CD4-positive, alpha-beta T cell (primary cell): Measurements from ENCODE around the gene NLE1. TPM values are rescaled to one million over a fixed set of nuclear protein-coding genes. Genes with fewer than 3 reads are reported as not detected.
"Not testable (repeated sequence)": the region's sequence is repeated elsewhere in the genome, so short reads cannot be mapped to it uniquely, and the experiment has no call there.

Source experiments
- ATAC-seq: fragments of 200-7000 bp; cut with Tn5 transposase; one replicate; pipeline ENCODE4 v1.10.0; 2022; ENCODE audit warnings: mild to moderate bottlenecking; ENCODE audit not compliant: poor library complexity
- CTCF ChIA-PET: fragments of 350-600 bp; sonication (Branson Sonifier 250); formaldehyde crosslinking; loops from one replicate; lab custom pipeline; 2021; ENCODE audit warnings: antibody characterized with exemption, inconsistent platforms; lab: Charles Lee
- POLR2A ChIA-PET: fragments of 350-600 bp; sonication (Branson Sonifier 250); formaldehyde crosslinking; loops from one replicate; lab custom pipeline; 2021; ENCODE audit warnings: antibody characterized with exemption, inconsistent platforms; lab: Charles Lee
- DNase-seq, 14 experiments: peaks; one replicate each; pipeline ENCODE4 v3.0.0-alpha.2; 2013 to 2020; ENCODE audit warnings: mixed read lengths in 2 of 14
- H3K27ac ChIP-seq, 2 donors: one replicate each; pipeline versions ENCODE4 v1.5.1 to v1.7.0; 2013; ENCODE audit warnings: low read length in 2 of 2, low read depth in 1 of 2, mild to moderate bottlenecking in 1 of 2
- H3K27me3 ChIP-seq, 2 experiments: 1 replicate in 1 of 2; 2 replicates in 1 of 2; pipeline versions ENCODE4 v1.6.1 to v1.7.0; 2013; ENCODE audit warnings: low read length in 2 of 2, control low read depth in 1 of 2, mild to moderate bottlenecking in 1 of 2, moderate library complexity in 1 of 2; ENCODE audit not compliant: insufficient read depth in 2 of 2, control insufficient read depth in 1 of 2
- H3K36me3 ChIP-seq: one replicate; pipeline ENCODE4 v1.6.1; 2013; ENCODE audit warnings: low read length, control low read depth; ENCODE audit not compliant: insufficient read depth
- H3K4me1 ChIP-seq: one replicate; pipeline ENCODE4 v1.6.1; 2013; ENCODE audit warnings: low read length, control low read depth; ENCODE audit not compliant: insufficient read depth
- H3K4me3 ChIP-seq: one replicate; pipeline ENCODE4 v1.5.1; 2013; ENCODE audit warnings: mild to moderate bottlenecking, low read length, moderate library complexity
- H3K9me3 ChIP-seq, 2 experiments: 1 replicate in 1 of 2; 2 replicates in 1 of 2; pipeline versions ENCODE4 v1.6.1 to v1.7.0; 2013; ENCODE audit warnings: low read length in 2 of 2, mild to moderate bottlenecking in 2 of 2, control low read depth in 1 of 2, moderate library complexity in 1 of 2; ENCODE audit not compliant: control insufficient read depth in 1 of 2, insufficient read depth in 1 of 2
- H3K27ac Mint-ChIP-seq: one replicate; pipeline ENCODE4 v1.8.0; 2020; ENCODE audit warnings: mixed read lengths
- H3K27me3 Mint-ChIP-seq: one replicate; pipeline ENCODE4 v1.8.0; 2021; ENCODE audit warnings: mixed read lengths
- H3K36me3 Mint-ChIP-seq: one replicate; pipeline ENCODE4 v1.8.0; 2021; ENCODE audit warnings: low read depth, mixed read lengths
- H3K4me1 Mint-ChIP-seq: one replicate; pipeline ENCODE4 v1.8.0; 2021; ENCODE audit warnings: low read depth, mixed read lengths
- H3K4me3 Mint-ChIP-seq: one replicate; pipeline ENCODE4 v1.8.0; 2020; ENCODE audit warnings: mild to moderate bottlenecking, mixed read lengths
- H3K9me3 Mint-ChIP-seq: one replicate; pipeline ENCODE4 v1.8.0; 2020; ENCODE audit warnings: mixed read lengths
- CTCF ChIP-seq: fragments of 200-600 bp; IDR thresholded peaks from one replicate; pipeline ENCODE4 v1.8.0; 2022; ENCODE audit warnings: antibody characterized with exemption, mild to moderate bottlenecking
- intact Hi-C, 2 experiments: fragments of 100-400 bp; cut with DNase I in 1 of 2; cut with micrococcal nuclease in 1 of 2; formaldehyde crosslinking; loops; one replicate each; pipeline versions ENCODE4 v1.15.1 to v1.9.0; 2023 to 2025; cut with DNase I, micrococcal nuclease
- total RNA-seq, 174 experiments: library from RNA in 2 of 174; stranded (reverse) in 2 of 174; gene quantifications; one replicate each; pipeline ENCODE4 v1.2.3 and lab custom pipeline; 2021 to 2026

Gene NLE1
- total RNA-seq, 2 experiments from 2014 or later, result 8.9 to 9.5 TPM

- no peaks in the 10 kb centered on the region for H3K36me3 Mint-ChIP-seq
- no peaks in the 10 kb centered on the region for H3K9me3 ChIP-seq
- ChIA-PET CTCF (no interaction called here), POLR2A (no interaction called here)
- no peaks in the 10 kb centered on the region for H3K27me3 ChIP-seq
- ATAC-seq, result no peak
- peaks cover 21% of the 10 kb centered on the region for H3K4me1 Mint-ChIP-seq
- intact Hi-C loops, result no loop called here
- no peak overlapping the region for H3K27ac Mint-ChIP-seq
- H3K36me3 ChIP-seq, result no peaks in the 10 kb centered on the region
- no peak for DNase-seq
- no peak overlapping the region for H3K27ac ChIP-seq
- H3K9me3 Mint-ChIP-seq, result no peaks in the 10 kb centered on the region
- no peaks in the 10 kb centered on the region for H3K27me3 Mint-ChIP-seq
- TF ChIP-seq CTCF, result no peak
- H3K4me3 Mint-ChIP-seq, result no peak overlapping the region
- peaks cover 18% of the 10 kb centered on the region for H3K4me1 ChIP-seq
- no peak overlapping the region for H3K4me3 ChIP-seq
These were observed 13.1 kb upstream of the NLE1 start for GRCh38 chr17:35155246-35155645.

- H3K27me3 Mint-ChIP-seq, result no peaks in the 10 kb centered on the region
- H3K4me3 Mint-ChIP-seq, result no peak overlapping the region
- H3K4me1 Mint-ChIP-seq, result peaks cover 13% of the 10 kb centered on the region
- no peak for DNase-seq
- ATAC-seq, result no peak
- intact Hi-C loops, result no loop called here
- Histone ChIP-seq H3K27me3 (no peaks in the 10 kb centered on the region), H3K9me3 (no peaks in the 10 kb centered on the region), H3K4me1 (peaks cover 11% of the 10 kb centered on the region), H3K27ac (no peak overlapping the region), H3K4me3 (no peak overlapping the region), H3K36me3 (no peaks in the 10 kb centered on the region)
- CTCF ChIA-PET, result no interaction called here
- no peak overlapping the region for H3K27ac Mint-ChIP-seq
- H3K36me3 Mint-ChIP-seq, result no peaks in the 10 kb centered on the region
- POLR2A ChIA-PET, result no interaction called here
- no peaks in the 10 kb centered on the region for H3K9me3 Mint-ChIP-seq
- no peak for TF ChIP-seq CTCF
These were observed 12.4 kb upstream of the NLE1 start for GRCh38 chr17:35154196-35155165.

GRCh38 chr17:35152421-35153140 is 10.5 kb upstream of the NLE1 start:
- POLR2A ChIA-PET, result interaction anchor here (0.6 kb wide), 1 partner anchor 437 kb away, joined by 6 read pairs; no protein-coding TSS in a partner anchor

GRCh38 chr17:35151080-35151479 is 9.0 kb upstream of the NLE1 start:
- DNase-seq, H3K4me3 Mint-ChIP-seq, H3K36me3 Mint-ChIP-seq, H3K36me3 ChIP-seq, intact Hi-C loops, H3K27ac ChIP-seq, H3K27ac Mint-ChIP-seq, H3K4me1 Mint-ChIP-seq, H3K27me3 ChIP-seq, H3K4me3 ChIP-seq, H3K27me3 Mint-ChIP-seq, H3K9me3 Mint-ChIP-seq, H3K9me3 ChIP-seq, CTCF ChIA-PET, ATAC-seq, H3K4me1 ChIP-seq: not testable (repeated sequence)
- POLR2A ChIA-PET, result interaction anchor here (0.8 kb wide), 1 partner anchor 9 kb away, joined by 3 read pairs; the partner anchor contains the start of gene NLE1

More at GRCh38 chr17:35152421-35153140, 10.5 kb upstream of the NLE1 start:
- CTCF ChIA-PET, result no interaction called here
- no peaks in the 10 kb centered on the region for H3K27me3 Mint-ChIP-seq
- no peaks in the 10 kb centered on the region for H3K9me3 Mint-ChIP-seq
- no peak overlapping the region for H3K4me3 ChIP-seq
- no peaks in the 10 kb centered on the region for H3K4me1 Mint-ChIP-seq
- H3K4me1 ChIP-seq, result no peaks in the 10 kb centered on the region
- no peaks in the 10 kb centered on the region for H3K27me3 ChIP-seq
- no peaks in the 10 kb centered on the region for H3K36me3 ChIP-seq
- intact Hi-C loops, result no loop called here
- no peaks in the 10 kb centered on the region for H3K9me3 ChIP-seq
- DNase-seq (no peak), ATAC-seq (no peak)
- H3K27ac Mint-ChIP-seq, result no peak overlapping the region
- no peak for TF ChIP-seq CTCF
- H3K27ac ChIP-seq, result no peak overlapping the region
- H3K4me3 Mint-ChIP-seq, result no peak overlapping the region
- H3K36me3 Mint-ChIP-seq, result no peaks in the 10 kb centered on the region
